ENCODE data around the gene CCDC13.
"Not testable (repeated sequence)": the region's sequence is repeated elsewhere in the genome, so short reads cannot be mapped to it uniquely, and the experiment has no call there.

The CCDC13 gene

DNA sequence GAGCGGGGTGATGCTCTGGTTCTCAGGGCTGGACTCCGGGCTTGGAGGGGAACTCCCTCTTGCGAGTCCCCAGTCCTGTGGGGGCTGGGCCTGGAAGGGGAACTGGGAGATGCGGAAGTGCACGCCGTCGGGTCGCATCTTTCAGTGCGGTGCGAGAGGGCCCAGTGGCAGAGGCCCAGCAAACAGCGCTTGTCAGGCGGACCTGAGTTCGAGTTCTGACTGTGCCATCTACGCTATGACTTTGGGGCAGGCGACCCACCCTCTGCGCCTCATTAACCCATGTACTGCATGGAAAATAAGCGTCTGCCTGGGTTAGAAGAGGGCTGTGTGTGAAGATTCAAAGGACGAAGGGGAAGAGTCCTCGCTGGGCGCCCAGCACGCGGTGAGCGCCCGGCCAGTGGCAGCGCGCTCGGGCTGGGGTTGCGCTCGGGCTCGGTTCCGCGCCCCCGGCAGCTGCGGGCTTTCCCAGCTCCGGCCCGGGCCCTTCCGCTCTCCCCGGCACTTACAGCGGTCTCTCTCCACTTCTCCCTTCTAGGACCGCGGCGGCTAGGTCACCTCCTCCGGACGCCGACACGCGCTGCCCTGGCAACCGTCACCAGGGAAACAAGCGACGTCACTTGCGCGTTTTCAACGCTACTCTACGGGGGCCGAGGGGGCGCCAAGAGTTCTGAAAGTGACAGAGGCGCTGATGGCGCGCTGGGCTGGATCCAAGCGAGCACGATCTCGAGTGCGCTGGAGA, at the start of gene CCDC13:
Gene CCDC13 (minus strand): TSS at position 584 of the 739 bp plus-strand sequence. CDS start 14,908 bp downstream, outside the sequence.
- TF ChIP-seq, protein P1, sequence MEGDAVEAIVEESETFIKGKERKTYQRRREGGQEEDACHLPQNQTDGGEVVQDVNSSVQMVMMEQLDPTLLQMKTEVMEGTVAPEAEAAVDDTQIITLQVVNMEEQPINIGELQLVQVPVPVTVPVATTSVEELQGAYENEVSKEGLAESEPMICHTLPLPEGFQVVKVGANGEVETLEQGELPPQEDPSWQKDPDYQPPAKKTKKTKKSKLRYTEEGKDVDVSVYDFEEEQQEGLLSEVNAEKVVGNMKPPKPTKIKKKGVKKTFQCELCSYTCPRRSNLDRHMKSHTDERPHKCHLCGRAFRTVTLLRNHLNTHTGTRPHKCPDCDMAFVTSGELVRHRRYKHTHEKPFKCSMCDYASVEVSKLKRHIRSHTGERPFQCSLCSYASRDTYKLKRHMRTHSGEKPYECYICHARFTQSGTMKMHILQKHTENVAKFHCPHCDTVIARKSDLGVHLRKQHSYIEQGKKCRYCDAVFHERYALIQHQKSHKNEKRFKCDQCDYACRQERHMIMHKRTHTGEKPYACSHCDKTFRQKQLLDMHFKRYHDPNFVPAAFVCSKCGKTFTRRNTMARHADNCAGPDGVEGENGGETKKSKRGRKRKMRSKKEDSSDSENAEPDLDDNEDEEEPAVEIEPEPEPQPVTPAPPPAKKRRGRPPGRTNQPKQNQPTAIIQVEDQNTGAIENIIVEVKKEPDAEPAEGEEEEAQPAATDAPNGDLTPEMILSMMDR (IDR thresholded peaks at IDR 0.05; ENCODE audit: low read depth, low read length) = no peak; the same call in 1 of the 2 replicates
- no peak for DNase-seq (ENCODE audit: extremely low read depth, low read depth)

GRCh38 chr3:42822828-42823227, 49.8 kb upstream of the CCDC13 start:
- DNase-seq (ENCODE audit: extremely low read depth, low read depth) = no peak
- TF ChIP-seq, protein P1 (IDR thresholded peaks at IDR 0.05; ENCODE audit: low read depth, low read length) = no peak

- TF ChIP-seq, protein P1 (IDR thresholded peaks at IDR 0.05; ENCODE audit: low read depth, low read length) = no peak
- no peak for DNase-seq (ENCODE audit: extremely low read depth, low read depth)
Measured at GRCh38 chr3:42820746-42821051, 47.6 kb upstream of the CCDC13 start.

DNA sequence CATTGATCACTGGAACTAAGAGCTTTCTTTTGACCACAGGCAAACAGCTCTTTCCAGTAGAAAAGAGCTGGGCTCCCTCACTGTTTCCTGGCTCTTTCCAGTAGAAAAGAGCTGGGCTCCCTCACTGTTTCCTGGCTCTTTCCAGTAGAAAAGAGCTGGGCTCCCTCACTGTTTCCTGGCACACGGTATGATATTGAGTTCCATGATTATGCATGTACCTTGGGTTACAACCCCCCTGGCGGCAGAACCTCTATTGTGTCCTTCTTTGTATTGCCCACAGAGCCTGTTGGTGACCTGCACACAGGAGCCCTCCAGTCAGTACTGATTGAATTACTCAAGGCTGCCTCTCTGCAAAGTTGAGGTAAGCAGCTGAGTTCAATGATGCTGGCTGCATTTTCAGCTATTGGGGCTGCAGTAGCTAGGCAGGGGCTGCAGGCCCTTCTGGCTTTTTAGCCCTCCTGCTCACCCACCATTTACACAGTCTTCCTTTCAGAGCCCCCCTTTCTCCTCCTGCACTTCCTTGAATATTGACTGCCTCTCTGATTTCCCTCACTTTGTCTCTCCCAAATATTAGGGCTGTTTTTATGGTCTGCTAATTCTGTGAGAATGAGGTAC, 46.4 kb upstream of the CCDC13 start:
- TF ChIP-seq, protein P1 (IDR thresholded peaks at IDR 0.05; ENCODE audit: low read depth, low read length) = no peak
- no peak for DNase-seq (ENCODE audit: extremely low read depth, low read depth)

GRCh38 chr3:42815826-42816225, 42.8 kb upstream of the CCDC13 start:
- TF ChIP-seq, protein P1 (IDR thresholded peaks at IDR 0.05; ENCODE audit: low read depth, low read length) = no peak
- no peak for DNase-seq (ENCODE audit: extremely low read depth, low read depth)

GRCh38 chr3:42814914-42815507, 42.0 kb upstream of the CCDC13 start:
- no peak for DNase-seq (ENCODE audit: extremely low read depth, low read depth)
- TF ChIP-seq, protein P1 (IDR thresholded peaks at IDR 0.05; ENCODE audit: low read depth, low read length) = no peak

GRCh38 chr3:42814246-42814645, 41.2 kb upstream of the CCDC13 start:
- no peak for DNase-seq (ENCODE audit: extremely low read depth, low read depth)
- TF ChIP-seq, protein P1 (IDR thresholded peaks at IDR 0.05; ENCODE audit: low read depth, low read length) = no peak

- DNase-seq (ENCODE audit: extremely low read depth, low read depth) = not testable (repeated sequence)
Measured at GRCh38 chr3:42811118-42811883, 38.2 kb upstream of the CCDC13 start.

- not testable (repeated sequence) for DNase-seq (ENCODE audit: extremely low read depth, low read depth)
Measured at GRCh38 chr3:42810706-42811105, 37.7 kb upstream of the CCDC13 start.
